GM19023 (cell line): ENCODE results near the gene CHST12.
"Not testable (repeated sequence)": the region's sequence is repeated elsewhere in the genome, so short reads cannot be mapped to it uniquely, and the experiment has no call there.

Experiments
- ATAC-seq: cut with Tn5 transposase; IDR thresholded peaks from one replicate; pipeline ENCODE4 v1.9.1; 2021; ENCODE audit warnings: mild to moderate bottlenecking, moderate library complexity; ENCODE audit not compliant: unreplicated experiment

Gene CHST12

DNA sequence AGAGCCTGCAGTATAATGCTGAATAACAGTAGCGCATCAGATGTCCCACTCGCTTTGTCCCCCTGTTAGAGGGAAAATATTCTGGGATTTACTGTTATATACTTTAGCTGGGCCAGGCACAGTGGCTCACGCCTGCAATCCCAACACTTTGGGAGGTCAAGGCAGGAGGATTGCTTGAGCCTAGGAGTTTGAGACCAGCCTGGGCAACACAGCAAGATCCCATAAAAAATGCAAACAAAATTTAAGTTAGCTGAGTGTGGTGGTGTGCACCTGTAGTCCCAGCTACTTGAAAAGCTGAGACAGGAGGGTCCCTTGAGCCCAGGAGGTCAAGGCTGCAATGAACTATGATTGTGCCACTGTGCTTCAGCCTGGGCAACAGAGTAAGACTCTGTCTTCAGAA lies 50.4 kb downstream of the CHST12 start:
- not testable (repeated sequence) for ATAC-seq

DNA sequence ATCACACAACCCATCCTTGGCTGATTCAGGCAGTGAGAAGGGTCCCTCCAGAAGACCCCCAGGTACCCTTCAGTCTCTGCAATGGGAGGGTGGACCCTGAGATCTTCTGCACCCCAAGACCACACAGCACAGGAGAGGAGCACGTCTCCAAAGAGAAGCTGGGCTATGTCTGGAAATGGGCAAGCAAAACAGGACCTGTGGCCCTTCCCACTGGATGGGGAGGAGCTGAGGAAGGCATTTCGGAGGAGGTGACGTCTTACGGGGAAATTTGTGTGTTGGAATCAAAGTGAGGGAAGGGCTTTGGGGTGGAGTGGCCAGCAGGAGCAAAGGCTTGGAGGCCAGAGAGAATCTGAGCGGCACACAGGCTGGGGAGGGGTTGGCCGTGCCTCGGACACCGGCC lies 56.3 kb downstream of the CHST12 start:
- ATAC-seq, result no peak

DNA sequence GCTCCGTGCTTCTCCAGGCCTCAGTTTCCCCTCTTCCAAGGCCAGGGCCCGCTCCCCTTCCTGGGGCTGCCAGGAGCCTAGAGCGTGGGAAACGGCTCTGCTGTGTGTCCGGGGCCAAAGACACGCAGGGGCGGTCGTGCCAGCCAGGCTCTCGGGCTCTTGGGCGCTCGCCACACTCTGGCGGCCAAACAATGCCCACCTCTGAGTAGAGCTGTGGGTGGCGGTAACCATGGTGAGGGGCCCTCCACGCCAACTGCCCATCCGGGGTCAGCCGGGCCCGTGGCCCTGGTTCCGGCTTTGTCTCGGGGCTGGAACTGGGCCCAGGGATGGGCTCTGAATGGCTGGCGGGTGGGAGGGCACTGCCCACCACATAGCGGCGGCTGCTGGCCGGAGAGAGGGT lies 56.8 kb downstream of the CHST12 start:
- ATAC-seq, result no peak

DNA sequence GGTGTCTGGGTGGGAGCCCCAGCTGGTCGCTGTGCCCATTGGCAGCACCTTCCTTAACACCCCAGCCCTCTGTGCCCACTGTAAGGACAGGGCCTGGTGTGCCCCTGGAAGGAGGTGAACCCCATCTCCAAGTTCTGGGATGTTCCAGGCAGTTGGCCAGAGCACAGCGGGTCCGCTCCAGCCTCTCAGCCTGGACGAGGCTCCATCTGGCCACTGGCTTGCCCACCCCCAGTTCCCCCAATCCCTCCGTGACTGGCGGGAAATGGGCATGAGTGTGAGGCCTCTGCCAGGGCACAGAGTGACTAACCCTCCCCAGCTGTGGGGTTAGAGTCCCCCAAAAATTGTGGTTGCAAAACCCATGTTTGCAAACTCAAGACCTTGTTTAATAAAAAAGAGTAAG lies 57.2 kb downstream of the CHST12 start:
- no peak for ATAC-seq

DNA sequence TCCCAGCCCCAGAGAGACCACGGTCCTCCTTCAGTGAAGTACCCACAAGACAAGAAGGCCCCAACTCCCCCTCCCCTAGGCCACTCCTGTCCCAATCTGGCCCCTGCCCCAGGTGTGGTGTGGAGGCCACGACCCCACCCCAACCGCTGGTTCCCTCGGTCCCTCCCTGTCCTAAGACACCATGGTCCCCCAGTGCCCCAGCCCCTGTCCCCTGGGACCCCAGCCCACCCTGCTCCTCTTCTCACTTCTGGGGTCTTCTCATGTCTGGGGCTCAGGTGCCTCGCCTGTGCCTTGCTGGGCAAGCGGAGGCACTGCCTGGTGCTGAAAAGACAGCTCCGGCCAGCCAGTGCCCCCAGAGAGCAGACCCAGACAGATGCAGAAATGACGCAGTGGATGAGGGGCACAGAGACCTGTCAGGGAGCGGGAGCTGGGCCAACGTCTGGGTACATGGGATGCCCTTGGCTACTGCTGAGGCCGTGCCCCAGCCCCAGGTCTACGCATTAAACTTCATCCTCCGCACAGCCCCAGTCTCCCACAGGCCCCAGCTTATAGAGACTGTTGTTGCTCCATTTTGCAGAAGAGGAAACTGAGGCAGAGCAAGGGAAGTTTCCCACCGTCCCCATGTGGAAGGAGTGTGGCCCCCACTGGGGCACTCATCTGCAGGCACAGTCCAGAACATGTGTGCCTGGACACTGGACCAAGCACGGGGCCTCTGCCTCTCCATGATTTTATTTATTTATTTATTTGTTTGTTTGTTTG lies 58.0 kb downstream of the CHST12 start:
- no peak for ATAC-seq

DNA sequence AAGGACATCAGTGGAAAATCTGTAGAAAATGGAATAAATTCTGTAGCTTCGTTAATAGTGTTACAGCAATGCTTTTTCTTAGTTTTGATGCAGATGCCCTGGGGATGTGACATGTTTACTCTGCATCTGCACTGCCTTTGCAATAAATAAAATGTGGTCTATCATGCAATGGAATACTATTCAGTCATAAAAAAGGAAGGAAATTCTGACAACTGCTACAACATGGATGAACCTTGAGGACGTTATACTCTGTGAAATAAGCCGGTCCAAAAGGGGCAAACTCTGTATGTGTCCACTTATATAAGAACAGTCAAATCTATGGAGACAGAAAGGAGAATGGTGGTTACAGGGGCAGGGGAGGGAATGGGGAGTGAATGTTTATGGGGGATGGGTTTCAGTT lies 59.3 kb downstream of the CHST12 start:
- ATAC-seq, result no peak

DNA sequence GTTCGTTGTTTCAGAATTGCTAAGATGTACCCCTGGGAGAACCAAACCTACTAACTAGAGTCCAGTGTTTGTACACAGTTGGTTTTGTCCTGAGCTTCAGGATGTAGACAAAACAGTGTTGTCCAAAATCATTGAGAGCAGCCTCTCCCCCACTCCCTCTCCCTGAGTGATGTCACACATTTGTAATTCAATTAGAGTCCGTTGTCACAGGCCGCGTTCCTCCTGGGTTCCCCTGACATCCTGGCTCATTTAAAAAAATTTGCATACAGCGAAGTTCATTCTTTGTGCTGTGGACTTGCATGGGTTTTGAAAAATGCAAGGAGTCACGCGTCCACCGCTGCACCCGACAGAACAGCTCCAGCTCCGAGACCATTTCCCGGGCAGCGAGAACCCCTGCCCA lies 62.5 kb downstream of the CHST12 start:
- no peak for ATAC-seq

DNA sequence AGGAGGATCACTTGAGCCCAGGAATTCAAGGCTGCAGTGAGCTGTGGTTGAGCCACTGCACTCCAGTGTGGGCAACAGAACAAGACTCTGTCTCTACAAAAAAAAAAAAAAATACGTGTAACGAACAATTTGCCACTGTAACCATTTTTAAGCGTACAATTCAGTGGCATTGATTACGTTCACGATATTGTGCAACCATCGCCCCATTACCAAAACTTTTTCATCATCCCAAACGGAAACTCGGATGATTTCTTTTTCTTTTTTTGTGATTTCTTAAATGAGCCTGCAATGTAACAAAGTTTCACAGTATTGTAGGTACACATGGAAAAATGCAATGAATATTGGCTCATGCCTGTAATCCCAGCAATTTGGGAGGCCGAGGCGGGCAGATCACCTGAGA lies 63.3 kb downstream of the CHST12 start:
- no peak for ATAC-seq

DNA sequence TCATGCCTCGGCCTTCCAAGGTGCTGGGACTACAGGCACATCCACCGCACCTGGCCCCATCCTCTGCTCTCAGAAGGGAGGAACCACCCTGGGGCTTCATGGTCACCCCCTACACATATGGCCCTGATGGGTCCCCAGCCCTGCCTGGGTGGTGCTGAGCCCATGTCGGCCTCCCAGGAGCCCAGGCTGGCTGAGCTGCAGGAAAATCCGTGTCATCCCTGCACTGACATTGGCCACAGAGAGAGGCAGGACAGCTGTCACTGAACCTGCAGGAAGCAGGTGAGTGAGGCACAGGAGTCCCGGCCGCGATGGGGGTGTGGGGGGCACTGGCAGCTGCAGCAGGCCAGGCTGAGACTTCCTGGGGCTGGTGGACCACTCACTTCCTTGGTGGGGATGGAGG lies 64.8 kb downstream of the CHST12 start:
- ATAC-seq, result no peak

DNA sequence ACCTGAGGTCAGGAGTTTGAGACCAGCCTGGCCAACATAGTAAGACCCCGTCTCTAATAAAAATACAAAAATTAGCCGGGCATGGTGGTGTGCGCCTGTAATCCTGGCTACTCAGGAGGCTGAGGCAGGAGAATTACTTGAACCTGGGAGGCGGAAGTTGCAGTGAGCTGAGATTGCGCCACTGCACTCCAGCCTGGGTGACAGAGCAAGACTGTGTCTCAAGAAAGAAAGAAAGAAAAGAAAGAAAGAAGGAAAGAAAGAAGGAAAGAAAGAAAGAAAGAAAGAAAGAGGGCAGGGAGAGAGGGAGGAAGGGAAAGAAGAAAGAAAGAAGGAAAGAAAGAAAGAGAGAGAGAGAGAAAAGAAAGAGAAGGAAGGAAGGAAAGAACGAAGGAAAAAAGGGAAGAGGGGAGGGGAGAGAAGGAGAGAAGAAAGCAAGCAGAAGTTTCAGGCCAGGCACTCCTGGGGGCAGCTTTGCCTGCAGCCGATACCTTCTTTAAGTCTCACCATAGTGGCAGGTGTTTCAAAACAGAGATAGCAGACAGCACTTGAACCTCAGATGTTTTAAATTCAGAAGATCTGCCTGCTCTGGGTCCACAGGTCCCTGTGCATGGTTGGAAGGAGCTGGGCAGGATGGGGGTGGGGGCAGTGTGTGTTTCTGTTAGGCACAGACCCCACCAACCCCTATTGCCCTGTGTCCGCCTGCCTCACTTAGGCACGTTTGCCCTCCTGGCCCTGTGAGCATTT lies 66.2 kb downstream of the CHST12 start:
- ATAC-seq, result not testable (repeated sequence)

DNA sequence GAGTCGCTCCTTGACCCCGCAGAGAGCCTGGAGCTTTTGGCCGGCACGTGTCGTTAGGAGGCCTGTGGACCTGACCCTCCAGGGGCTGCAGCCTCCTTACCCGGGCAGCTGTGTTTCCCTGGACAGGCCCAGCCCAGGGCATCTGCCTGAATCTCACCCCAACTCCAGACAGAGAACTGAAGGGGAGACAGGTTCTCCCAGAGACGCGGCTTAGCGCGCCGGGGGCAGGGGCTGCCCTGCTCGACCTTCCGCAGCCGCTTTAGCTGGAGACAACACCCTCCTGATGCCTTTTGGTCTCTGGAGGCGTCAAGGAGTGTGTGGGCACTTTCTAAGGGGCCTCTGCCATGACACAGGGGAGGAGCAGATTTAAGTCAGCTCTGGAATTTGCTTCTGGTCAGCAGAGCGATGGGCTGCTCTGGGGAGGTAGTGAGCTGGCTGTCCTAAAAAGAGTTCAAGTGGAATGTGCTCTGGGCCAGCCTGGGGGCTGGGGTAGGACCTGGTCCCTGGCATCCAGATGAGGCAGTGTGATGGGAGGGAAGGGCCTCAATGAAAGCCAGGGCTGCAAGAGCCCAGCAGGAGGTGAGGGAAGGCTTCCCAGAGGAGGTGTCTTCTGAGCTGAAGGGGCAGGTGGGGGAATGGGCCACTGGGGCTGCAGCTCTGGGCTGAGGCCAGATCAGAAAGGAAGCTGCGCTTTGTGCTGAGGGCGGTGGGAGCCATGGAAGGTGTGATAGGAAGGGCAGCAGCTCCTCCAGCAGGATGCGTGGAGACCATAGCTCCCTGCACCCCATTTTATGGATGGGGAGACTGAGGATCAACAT lies 67.0 kb downstream of the CHST12 start:
- no peak for ATAC-seq

DNA sequence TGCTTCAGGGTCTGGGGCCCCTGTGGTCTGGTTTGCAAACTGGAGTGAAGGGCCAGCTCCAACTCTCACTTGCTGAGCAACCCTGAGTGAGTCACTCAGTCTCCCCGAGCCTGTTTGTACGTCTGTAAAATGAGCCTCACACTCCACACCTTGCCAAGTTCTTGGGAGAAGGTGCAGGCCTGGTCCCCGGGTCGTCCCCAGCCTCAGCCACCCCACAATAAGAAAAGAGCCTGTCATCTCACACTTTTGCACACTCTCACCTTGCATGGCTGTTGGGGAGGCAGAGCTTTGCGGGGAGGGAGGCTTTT lies 67.6 kb downstream of the CHST12 start:
- ATAC-seq, result no peak

DNA sequence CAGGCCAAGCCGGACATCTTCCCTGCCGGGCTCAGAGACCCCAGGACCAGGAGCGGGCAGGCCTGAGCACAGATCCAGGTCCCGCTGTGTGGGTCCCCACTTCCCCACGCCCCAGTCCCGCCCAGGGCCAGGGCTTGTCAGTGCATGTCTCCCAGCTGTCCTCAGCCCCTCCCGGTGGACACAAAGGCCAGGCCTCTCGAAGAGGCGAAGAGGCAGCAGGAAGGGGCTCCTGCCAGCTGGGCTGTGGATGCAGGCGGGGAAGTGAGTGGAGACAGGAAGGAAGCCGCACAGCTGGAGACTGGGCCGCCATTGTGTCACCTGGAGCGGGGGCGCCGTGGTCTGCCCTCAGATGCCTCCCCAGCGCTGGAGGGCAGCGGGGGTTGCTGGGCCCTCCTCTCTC lies 68.0 kb downstream of the CHST12 start:
- ATAC-seq, result no peak

DNA sequence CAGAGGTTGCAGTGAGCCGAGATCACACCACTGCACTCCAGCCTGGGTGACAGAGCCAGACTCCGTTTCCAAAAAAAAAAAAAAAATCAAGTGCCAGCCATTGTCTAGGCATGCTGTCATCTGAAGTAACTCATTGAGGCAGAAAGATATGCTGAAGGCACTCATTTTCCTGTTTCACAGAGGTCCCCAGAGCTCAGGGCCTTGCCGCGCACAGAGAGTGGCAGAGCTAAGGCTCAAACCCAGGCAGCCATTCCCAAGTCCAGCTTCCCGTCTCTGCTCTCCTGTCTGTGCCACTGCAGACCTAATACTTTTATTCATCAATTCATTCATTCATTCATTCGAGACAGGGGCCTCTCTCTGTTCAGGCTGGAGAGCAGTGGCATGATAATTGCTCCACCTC lies 69.3 kb downstream of the CHST12 start:
- no peak for ATAC-seq

DNA sequence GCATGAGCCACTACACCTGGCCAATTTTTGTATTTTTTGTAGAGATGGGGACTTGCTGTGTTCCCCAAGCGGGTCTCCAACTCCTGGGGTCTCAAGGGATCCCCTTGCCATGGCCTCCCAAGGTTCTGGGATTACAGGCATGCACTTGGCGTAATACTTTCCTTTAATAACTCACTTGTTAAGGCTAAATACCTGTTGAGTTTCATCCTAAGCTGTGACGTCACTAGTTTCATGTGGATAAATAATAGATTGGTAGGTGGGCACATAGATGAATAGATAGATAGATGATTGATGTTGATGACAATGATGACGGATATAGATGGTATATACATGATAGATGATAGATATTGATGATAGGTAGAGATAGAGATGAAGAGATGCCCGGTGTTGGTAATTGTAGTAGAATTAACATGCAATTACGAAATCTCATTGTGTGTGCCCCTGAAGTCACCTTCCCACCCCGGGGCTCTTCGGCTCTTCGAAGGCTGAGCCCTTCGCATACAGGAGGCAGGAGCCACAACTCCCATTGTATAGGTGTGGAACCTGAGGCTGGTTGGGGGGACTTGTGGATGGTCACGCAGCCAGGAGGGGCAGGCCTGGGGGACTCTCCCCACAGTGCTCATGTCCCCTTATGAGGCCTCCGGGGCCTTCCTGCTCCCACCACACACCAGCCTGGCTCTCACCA lies 70.2 kb downstream of the CHST12 start:
- ATAC-seq, result no peak

DNA sequence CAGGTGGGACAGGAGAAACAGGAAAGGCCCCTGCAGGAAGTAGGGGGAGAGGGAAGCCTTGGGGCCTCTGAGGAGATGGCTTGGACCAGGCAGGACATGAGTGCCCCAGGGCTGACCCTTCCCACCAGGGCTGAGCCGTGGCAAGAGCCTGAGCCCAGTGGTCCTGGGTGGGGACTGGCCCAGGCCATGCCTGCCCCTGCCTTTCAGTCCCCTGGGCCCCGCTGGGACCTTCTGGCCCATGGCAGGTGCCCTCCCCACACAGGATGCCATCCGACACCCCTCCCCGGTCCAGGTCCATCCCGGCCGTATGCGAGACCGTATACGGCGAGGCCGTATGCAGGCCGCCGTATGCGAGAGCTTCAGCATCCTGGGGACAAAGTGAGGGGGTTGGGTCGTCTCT lies 70.8 kb downstream of the CHST12 start:
- ATAC-seq, result no peak

DNA sequence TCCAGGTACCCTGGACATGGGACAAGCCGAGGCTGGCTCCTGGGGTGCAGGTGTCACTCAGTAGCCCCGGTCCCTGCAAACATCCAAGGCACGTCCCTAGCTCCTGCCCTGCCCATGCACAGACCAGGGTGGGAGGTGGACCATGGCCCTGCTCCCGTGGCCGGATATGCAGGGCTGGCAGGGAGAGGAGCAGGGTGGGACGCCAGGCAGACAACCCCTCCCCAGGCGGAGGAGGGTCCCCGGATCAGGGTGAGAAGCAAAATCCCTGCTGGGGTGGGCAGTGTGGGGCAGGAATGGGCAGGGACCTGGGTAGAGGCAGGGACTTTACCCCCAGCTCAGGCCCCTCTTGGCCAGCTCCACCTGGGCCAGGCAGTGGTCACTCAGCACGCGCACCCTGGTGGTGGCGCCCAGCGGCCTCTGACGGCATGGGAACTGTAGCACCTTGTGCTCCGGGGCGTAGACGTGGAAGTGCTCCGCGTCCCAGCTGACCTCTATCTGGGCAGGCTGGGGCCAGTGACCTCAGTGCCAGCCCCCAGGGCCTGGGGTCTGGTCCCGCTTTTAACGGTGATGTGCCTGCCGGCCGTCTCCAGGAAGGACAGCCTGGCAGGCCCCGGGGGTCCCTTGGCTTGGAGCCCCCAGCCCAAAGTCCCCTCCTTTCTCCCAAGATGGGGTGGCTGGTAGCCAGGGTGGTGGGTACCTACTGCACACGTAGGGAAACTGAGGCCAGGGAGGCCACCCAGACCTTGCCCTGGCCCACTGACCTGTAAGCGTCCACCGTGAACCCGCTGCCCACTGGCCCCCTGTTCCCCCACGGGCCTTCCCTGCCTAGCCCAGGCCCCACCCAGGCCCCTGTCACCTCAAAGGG lies 71.6 kb downstream of the CHST12 start:
- ATAC-seq, result no peak

DNA sequence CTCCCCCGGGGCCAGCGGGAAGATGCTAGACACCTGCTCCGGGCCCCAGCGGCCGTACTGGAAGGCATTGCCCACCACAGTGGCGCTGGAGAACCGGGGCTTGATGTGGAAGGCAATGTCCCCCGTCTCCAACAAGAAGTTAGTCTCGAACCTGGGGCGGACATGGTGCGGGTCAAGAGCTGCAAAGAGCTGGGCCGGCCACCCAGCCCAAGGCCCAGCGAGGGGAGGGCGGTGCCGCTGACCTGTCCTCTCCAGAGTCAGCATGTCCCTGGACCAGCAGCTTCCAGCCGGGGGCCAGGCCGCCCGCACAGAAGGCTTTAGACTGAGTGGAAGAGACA lies 72.2 kb downstream of the CHST12 start:
- no peak for ATAC-seq

DNA sequence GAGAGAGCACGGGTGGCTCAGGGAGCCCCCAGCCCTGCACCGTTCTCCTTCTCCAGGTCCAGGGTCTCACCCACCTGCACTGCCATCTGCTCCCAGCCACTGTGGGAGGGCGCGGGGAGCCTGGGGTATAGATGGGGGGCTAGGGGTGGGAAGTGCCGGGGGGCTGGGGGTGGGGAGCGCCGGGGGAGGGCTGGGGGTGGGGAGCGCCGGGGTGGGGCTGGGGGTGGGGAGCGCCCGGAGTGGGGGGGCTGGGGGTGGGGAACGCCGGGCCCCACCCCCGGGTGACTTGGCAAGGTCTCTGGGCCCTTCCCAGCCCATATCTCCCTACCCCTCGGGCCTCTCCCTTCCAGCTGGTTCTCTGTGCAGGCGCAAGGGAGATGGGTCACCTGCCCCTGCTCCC lies 72.9 kb downstream of the CHST12 start, which contains the start of gene GRIFIN:
TSS of gene GRIFIN (minus strand) at position 101 of the 400 bp plus-strand sequence. CDS start at position 86, 15 bp downstream.
- ATAC-seq, result no peak

DNA sequence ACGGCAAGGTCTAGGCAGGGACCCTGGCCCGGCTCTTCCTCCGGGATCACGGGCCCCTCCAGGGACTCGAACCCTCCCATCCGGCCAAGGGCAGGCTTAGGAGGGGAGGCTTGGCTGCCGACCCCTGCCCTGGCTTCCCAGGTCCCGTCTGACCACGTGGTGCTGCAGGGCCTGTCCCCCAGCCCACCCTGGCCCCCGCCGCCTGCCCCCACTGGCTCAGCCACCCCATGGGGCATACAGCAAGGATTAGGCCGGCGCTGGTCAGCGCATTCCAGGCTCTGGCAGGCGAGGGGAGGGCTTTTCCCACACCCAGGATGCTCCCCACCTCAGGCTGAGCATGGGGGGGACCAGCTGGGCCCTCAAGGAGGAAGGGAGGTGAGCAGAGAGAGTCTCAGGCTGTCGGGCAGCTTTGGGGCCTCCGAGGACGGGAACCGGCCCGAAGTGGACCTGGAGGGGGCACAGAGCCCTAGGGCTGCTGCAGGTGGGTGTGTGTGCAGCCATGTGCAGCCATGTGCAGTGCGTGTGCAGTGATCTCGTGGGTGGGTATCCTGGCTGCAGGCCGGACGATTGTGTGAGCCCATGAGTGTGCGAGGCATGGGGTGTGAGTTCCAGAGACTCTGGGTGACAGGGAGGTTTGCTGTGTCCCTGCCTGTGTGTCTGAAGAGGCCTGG lies 73.5 kb downstream of the CHST12 start:
- ATAC-seq, result no peak
